Measurements from ENCODE around the gene OST4. TPM values are rescaled to one million over a fixed set of nuclear protein-coding genes. Genes with fewer than 3 reads are reported as not detected.
"Not testable (repeated sequence)": the region's sequence is repeated elsewhere in the genome, so short reads cannot be mapped to it uniquely, and the experiment has no call there.

OST4 gene
- total RNA-seq (ENCODE audit: insufficient read depth, low replicate concordance) = 441 TPM

- DNase-seq (ENCODE audit: low spot score) = peak; percentile 96
Observed at GRCh38 chr2:27071277-27071989, at the start of gene OST4. TSS of gene OST4 (minus strand) at chr2:27071654.

- DNase-seq (ENCODE audit: low spot score) = not testable (repeated sequence)
Observed at GRCh38 chr2:27119330-27119670, 47.8 kb upstream of the OST4 start.

- no peak for DNase-seq (ENCODE audit: low spot score)
Observed at GRCh38 chr2:27118525-27119329, 47.3 kb upstream of the OST4 start, which contains the start of gene CGREF1. TSS of gene CGREF1 (minus strand) at chr2:27119128. CDS start at chr2:27104366, 14,762 bp downstream.

GRCh38 chr2:27117995-27118524, 46.6 kb upstream of the OST4 start:
- DNase-seq (ENCODE audit: low spot score) = no peak

GRCh38 chr2:27115519-27115918, 44.1 kb upstream of the OST4 start:
- DNase-seq (ENCODE audit: low spot score) = no peak

GRCh38 chr2:27111392-27112078, 40.1 kb upstream of the OST4 start:
- not testable (repeated sequence) for DNase-seq (ENCODE audit: low spot score)

- not testable (repeated sequence) for DNase-seq (ENCODE audit: low spot score)
Observed at GRCh38 chr2:27110603-27111352, 39.3 kb upstream of the OST4 start.

GRCh38 chr2:27109083-27109482, 37.6 kb upstream of the OST4 start:
- DNase-seq (ENCODE audit: low spot score) = no peak

- DNase-seq (ENCODE audit: low spot score) = no peak
Observed at GRCh38 chr2:27108221-27108620, 36.8 kb upstream of the OST4 start.

- no peak for DNase-seq (ENCODE audit: low spot score)
Observed at GRCh38 chr2:27105981-27106380, 34.5 kb upstream of the OST4 start.

- no peak for DNase-seq (ENCODE audit: low spot score)
Observed at GRCh38 chr2:27102329-27102728, 30.9 kb upstream of the OST4 start.

- no peak for DNase-seq (ENCODE audit: low spot score)
Observed at GRCh38 chr2:27100036-27100435, 28.6 kb upstream of the OST4 start.

GRCh38 chr2:27099334-27099955, 28.0 kb upstream of the OST4 start:
- DNase-seq (ENCODE audit: low spot score) = no peak

GRCh38 chr2:27097341-27097740, 25.9 kb upstream of the OST4 start:
- DNase-seq (ENCODE audit: low spot score) = no peak

- no peak for DNase-seq (ENCODE audit: low spot score)
Observed at GRCh38 chr2:27096748-27097297, 25.4 kb upstream of the OST4 start.

GRCh38 chr2:27095745-27096651, 24.5 kb upstream of the OST4 start:
- DNase-seq (ENCODE audit: low spot score) = peak; percentile 75

GRCh38 chr2:27095427-27095744, 23.9 kb upstream of the OST4 start:
- no peak for DNase-seq (ENCODE audit: low spot score)

GRCh38 chr2:27094353-27094984, 23.0 kb upstream of the OST4 start:
- DNase-seq (ENCODE audit: low spot score) = no peak
